ENCODE results near the gene FARP2.

- TF ChIP-seq CTCF (IDR thresholded peaks at IDR 0.05) (no peak), POLR2A (IDR thresholded peaks at IDR 0.05) (no peak)
These were observed 3.5 kb downstream of the FARP2 start for GRCh38 chr2:241359481-241360045.
